ENCODE measurements around the gene CASP3. TPM values are rescaled to one million over a fixed set of nuclear protein-coding genes. Genes with fewer than 3 reads are reported as not detected.

Gene CASP3
- polyA plus RNA-seq, 1 experiment, result 20.5 TPM

DNA sequence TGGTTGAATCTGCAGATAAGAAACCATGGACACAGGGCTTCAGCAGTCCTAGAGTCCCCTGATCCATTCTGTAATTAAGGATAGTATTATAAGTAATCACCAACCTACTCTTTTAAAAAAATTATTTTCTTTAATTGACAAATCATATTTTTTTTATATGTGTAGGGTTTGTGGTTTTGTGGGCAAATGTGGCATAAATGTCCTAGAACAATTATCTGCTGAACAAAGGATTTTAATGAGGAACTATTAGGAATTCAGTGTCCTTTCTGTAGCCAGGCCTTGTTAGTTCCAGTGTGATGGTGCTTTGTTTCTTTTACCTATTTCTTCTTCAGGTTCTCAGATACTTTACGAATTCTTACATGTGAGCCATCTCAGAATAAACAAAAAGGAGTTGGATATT is 32.7 kb upstream of the CASP3 start:
- peaks cover 2% of the 10 kb centered on the region; the same call in 1 of the 2 replicates for H3K36me3 ChIP-seq (ENCODE audit: control insufficient read depth, insufficient read depth, low read length)
- TF ChIP-seq, protein P1, sequence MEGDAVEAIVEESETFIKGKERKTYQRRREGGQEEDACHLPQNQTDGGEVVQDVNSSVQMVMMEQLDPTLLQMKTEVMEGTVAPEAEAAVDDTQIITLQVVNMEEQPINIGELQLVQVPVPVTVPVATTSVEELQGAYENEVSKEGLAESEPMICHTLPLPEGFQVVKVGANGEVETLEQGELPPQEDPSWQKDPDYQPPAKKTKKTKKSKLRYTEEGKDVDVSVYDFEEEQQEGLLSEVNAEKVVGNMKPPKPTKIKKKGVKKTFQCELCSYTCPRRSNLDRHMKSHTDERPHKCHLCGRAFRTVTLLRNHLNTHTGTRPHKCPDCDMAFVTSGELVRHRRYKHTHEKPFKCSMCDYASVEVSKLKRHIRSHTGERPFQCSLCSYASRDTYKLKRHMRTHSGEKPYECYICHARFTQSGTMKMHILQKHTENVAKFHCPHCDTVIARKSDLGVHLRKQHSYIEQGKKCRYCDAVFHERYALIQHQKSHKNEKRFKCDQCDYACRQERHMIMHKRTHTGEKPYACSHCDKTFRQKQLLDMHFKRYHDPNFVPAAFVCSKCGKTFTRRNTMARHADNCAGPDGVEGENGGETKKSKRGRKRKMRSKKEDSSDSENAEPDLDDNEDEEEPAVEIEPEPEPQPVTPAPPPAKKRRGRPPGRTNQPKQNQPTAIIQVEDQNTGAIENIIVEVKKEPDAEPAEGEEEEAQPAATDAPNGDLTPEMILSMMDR (IDR thresholded peaks at IDR 0.05; ENCODE audit: insufficient read depth, low read depth, low read length), result no peak
- POLR2A ChIA-PET, result no interaction called here
- H3K27me3 ChIP-seq (ENCODE audit: control insufficient read depth, insufficient read depth, low read length), result no peaks in the 10 kb centered on the region
- no peak overlapping the region for H3K4me3 ChIP-seq (ENCODE audit: low read depth, low read length)
- CTCF ChIA-PET, result no interaction called here
- DNase-seq (ENCODE audit: low read depth), result no peak

DNA sequence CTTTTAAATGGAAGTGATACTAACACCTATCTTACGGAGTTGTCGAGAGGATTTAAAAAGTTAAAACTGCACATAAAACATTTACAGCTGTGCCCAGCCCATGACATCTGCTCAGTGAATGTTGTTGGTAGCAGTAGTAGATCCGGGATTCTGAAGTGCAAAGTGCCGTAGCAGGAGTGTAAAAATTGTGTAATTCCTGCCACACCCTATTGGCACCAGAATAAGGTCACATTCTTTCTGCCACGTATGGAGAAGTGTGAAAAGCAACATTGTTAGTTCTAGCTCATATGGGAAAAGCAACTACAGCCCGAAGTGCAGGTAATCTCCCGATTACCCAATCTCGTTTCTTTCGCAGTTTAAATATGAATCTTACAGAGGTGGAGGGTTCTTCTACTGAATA is 31.5 kb upstream of the CASP3 start:
- DNase-seq (ENCODE audit: low read depth), result no peak
- Histone ChIP-seq H3K27me3 (ENCODE audit: control insufficient read depth, insufficient read depth, low read length) (no peaks in the 10 kb centered on the region), H3K4me3 (ENCODE audit: low read depth, low read length) (no peak overlapping the region), H3K36me3 (ENCODE audit: control insufficient read depth, insufficient read depth, low read length) (no peaks in the 10 kb centered on the region)
- ChIA-PET POLR2A (no interaction called here), CTCF (interaction anchor here (0.6 kb wide), 1 partner anchor 48 kb away, joined by 3 read pairs; no protein-coding TSS in a partner anchor)
- TF ChIP-seq, protein P1 (IDR thresholded peaks at IDR 0.05; ENCODE audit: insufficient read depth, low read depth, low read length), result no peak

DNA sequence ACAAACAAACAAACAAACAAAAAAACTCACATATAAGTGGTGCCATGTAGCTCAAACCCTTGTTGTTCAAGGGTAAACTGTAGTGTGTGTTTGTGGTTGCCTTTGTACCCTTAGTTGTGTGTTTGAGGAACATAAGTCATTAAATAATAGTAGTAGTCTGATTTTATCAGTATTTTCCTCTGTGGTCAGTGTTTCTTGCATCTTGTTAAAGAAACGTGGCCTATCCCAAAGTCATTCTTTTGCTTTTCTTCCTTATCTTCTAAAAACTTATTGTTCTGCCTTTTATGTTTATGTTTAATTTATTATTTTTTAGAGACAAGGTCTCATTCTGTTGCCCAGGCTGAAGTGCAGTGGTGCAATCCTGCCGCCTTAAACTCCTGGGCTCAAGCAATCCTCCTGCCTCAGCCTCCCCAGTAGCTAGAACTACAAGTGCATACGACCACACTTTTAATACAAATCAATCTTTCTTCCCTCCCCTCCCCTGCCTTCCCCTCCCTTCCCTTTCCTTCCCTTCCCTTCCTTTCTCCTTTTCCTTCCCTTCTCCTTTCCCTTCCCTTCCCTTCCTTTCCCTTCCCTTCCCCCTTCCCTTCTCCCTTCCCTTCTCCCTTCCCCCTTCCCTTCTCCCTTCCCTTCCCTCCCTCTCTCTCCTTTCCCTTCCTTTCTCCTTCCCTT is 26.7 kb upstream of the CASP3 start:
- POLR2A ChIA-PET, result no interaction called here
- Histone ChIP-seq H3K36me3 (ENCODE audit: control insufficient read depth, insufficient read depth, low read length) (peaks cover 5% of the 10 kb centered on the region), H3K4me3 (ENCODE audit: low read depth, low read length) (no peak overlapping the region), H3K27me3 (ENCODE audit: control insufficient read depth, insufficient read depth, low read length) (no peaks in the 10 kb centered on the region)
- CTCF ChIA-PET, result no interaction called here
- no peak for DNase-seq (ENCODE audit: low read depth)
- TF ChIP-seq, protein P1 (IDR thresholded peaks at IDR 0.05; ENCODE audit: insufficient read depth, low read depth, low read length), result no peak

DNA sequence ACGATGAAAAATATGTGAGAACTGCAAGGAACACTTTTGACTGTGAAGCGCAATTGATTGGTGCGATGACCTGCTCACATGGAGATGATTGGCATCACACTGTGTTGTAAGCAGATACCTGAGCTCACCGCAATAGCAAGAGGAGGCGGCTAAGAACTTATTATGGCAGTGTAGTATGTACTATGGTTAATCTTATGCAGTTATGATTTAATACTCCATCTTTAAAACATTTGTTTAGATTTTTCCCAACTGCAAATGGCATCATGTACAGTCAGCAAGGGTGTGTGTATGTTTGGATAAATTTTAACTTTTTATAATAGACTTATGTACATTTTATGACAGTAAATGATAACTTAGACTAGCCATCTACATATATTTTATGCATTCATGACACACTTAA is 25.8 kb upstream of the CASP3 start:
- Histone ChIP-seq H3K36me3 (ENCODE audit: control insufficient read depth, insufficient read depth, low read length) (peaks cover 5% of the 10 kb centered on the region), H3K4me3 (ENCODE audit: low read depth, low read length) (no peak overlapping the region), H3K27me3 (ENCODE audit: control insufficient read depth, insufficient read depth, low read length) (no peaks in the 10 kb centered on the region)
- TF ChIP-seq, protein P1 (IDR thresholded peaks at IDR 0.05; ENCODE audit: insufficient read depth, low read depth, low read length), result no peak
- DNase-seq (ENCODE audit: low read depth), result no peak
- ChIA-PET POLR2A (no interaction called here), CTCF (no interaction called here)

DNA sequence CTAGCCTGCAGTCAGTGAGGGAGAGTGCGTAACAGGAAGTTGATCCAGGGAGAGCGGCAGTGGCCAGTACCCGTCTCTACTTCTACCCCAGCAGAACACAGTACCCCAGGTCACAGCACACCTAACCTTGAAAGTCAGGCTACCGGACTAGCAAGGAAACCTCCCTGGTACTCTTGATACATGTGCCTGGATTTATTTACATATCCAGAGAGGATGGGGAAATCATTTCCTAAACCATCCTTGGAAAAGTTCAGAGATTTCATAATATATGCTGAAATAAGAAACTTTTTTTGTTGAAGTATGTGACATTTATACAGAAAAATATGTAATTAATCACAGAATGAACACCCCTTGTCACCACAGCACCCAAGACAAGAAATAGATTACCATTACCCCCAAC is 24.8 kb upstream of the CASP3 start:
- Histone ChIP-seq H3K27me3 (ENCODE audit: control insufficient read depth, insufficient read depth, low read length) (no peaks in the 10 kb centered on the region), H3K4me3 (ENCODE audit: low read depth, low read length) (no peak overlapping the region), H3K36me3 (ENCODE audit: control insufficient read depth, insufficient read depth, low read length) (peaks cover 9% of the 10 kb centered on the region)
- TF ChIP-seq, protein P1 (IDR thresholded peaks at IDR 0.05; ENCODE audit: insufficient read depth, low read depth, low read length), result no peak
- ChIA-PET CTCF (no interaction called here), POLR2A (no interaction called here)
- no peak for DNase-seq (ENCODE audit: low read depth)

Measured in BJ (cell line).